ENCODE data around the gene TTL.
A peak's percentile ranks its signal among the peaks of the same experiment; 100 is the strongest.

The TTL gene

DNA sequence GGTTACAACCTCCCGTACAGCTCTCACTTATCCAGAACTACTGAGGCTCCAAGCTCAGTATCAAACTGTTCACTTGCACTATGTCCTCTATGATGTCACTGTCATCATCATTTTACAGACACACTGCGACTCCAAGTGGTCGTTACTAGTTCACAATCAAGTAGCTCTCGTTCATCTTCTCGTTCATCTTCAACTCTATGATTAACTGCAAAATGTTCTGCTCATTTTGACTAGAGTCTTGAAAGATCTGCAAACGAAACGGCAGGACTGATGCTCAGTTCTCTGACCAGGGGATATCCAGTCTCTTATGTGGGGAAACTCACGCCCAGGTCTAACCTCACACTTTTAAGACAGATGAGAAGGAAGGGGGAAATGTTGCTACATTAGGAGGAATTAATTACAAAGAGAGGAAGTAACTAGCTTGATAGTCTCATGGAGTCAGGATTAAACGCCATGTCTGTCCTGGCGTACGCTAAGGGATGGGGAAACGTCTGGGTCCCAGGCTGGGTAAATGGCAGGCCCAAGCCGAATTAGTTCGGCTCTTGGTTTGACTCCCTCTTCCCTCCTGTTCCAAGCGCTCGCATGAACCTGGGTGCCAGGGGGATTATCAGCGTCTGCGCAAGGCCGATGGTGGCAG, 101.7 kb downstream of the TTL start:
- DNase-seq (ENCODE audit: low spot score), result peak; percentile 14

GRCh38 chr2:112584134-112584890, 102.4 kb downstream of the TTL start, which contains the start of gene CHCHD5:
CHCHD5 (plus strand) TSS chr2:112584609; CDS start chr2:112584648, 39 bp downstream.
- DNase-seq (ENCODE audit: low spot score), result peak; percentile 92

GRCh38 chr2:112584891-112585250, 102.9 kb downstream of the TTL start:
- DNase-seq (ENCODE audit: low spot score), result no peak

GRCh38 chr2:112585400-112585799, 103.4 kb downstream of the TTL start:
- no peak for DNase-seq (ENCODE audit: low spot score)

DNA sequence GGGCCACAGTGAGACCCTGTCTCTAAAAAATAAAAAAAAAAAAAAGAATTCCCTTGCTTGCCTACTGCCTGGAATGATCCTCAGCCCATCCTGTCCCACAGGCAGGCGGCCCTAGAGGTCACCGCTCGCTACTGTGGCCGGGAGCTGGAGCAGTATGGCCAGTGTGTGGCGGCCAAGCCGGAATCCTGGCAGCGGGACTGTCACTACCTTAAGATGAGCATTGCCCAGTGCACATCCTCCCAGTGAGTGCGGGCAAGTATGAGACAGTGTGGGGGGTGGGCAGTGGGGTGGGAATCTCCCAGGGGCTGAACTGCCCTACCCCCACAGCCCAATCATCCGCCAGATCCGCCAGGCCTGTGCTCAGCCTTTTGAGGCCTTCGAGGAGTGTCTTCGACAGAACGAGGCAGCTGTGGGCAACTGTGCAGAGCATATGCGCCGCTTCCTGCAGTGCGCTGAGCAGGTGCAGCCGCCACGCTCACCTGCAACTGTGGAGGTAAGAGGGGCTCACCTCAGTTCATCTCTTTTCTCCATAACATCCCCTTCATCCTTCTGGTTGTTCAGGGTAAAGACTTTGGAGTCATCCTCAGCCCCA, 104.0 kb downstream of the TTL start:
- no peak for DNase-seq (ENCODE audit: low spot score)

- no peak for DNase-seq (ENCODE audit: low spot score)
These were observed 106.7 kb downstream of the TTL start for GRCh38 chr2:112588611-112589045.
